Mesenchymal stem cell (in vitro differentiated cells and primary cell): ENCODE results near the gene DBNDD1.

Experiments
- DNase-seq: peaks from one replicate; pipeline ENCODE4 v3.0.0-alpha.2; 2013
- H2AFZ ChIP-seq: one replicate; pipeline ENCODE4 v1.6.1; 2013; ENCODE audit warnings: low read depth, mild to moderate bottlenecking, control low read depth, inconsistent platforms, low read length, moderate library complexity
- H2AK5ac ChIP-seq: 2 replicates; pipeline ENCODE4 v1.6.1; 2013; ENCODE audit warnings: low read length, moderate library complexity, mild to moderate bottlenecking, inconsistent platforms; ENCODE audit not compliant: severe bottlenecking
- H2BK120ac ChIP-seq: one replicate; pipeline ENCODE4 v1.6.1; 2013; ENCODE audit warnings: low read depth, mild to moderate bottlenecking, inconsistent platforms, low read length, moderate library complexity
- H2BK12ac ChIP-seq, 2 experiments: one replicate each; pipeline ENCODE4 v1.6.1; 2013; ENCODE audit warnings: inconsistent platforms in 2 of 2, low read length in 2 of 2, mild to moderate bottlenecking in 2 of 2, moderate library complexity in 2 of 2, control low read depth in 1 of 2
- H2BK15ac ChIP-seq: one replicate; pipeline ENCODE4 v1.6.1; 2013; ENCODE audit warnings: mild to moderate bottlenecking, low read depth, inconsistent platforms; ENCODE audit not compliant: poor library complexity, severe bottlenecking
- H2BK5ac ChIP-seq: 2 replicates; pipeline ENCODE4 v1.6.1; 2013; ENCODE audit warnings: low read depth, mild to moderate bottlenecking, low read length, control low read depth, inconsistent platforms; ENCODE audit not compliant: poor library complexity, severe bottlenecking
- H3K14ac ChIP-seq, 2 experiments: one replicate each; pipeline ENCODE4 v1.6.1; 2013; ENCODE audit warnings: inconsistent platforms in 2 of 2, low read length in 2 of 2, control low read depth in 1 of 2, mild to moderate bottlenecking in 1 of 2, moderate library complexity in 1 of 2
- H3K18ac ChIP-seq, 2 experiments: one replicate each; pipeline ENCODE4 v1.6.1; 2013; ENCODE audit warnings: inconsistent platforms in 2 of 2, low read length in 2 of 2, control low read depth in 1 of 2, low read depth in 1 of 2, mild to moderate bottlenecking in 1 of 2
- H3K23ac ChIP-seq, 2 experiments: one replicate each; pipeline ENCODE4 v1.6.1; 2013; ENCODE audit warnings: inconsistent platforms in 2 of 2, low read length in 2 of 2, mild to moderate bottlenecking in 2 of 2, moderate library complexity in 2 of 2, control low read depth in 1 of 2
- H3K27ac ChIP-seq: 2 replicates; pipeline ENCODE4 v1.5.1; 2013; ENCODE audit warnings: mild to moderate bottlenecking, moderate library complexity, low read length, control low read depth, inconsistent platforms; ENCODE audit not compliant: poor library complexity, severe bottlenecking
- H3K27me3 ChIP-seq, 2 experiments: 2 replicates each; pipeline versions ENCODE4 v1.6.1 to v1.7.0; 2013; ENCODE audit warnings: low read length in 2 of 2, mild to moderate bottlenecking in 2 of 2, moderate library complexity in 2 of 2, control low read depth in 1 of 2, inconsistent platforms in 1 of 2; ENCODE audit not compliant: control insufficient read depth in 1 of 2, insufficient read depth in 1 of 2
- H3K36me3 ChIP-seq, 2 experiments: 2 replicates each; pipeline versions ENCODE4 v1.6.1 to v1.7.0; 2013; ENCODE audit warnings: low read length in 2 of 2, control low read depth in 1 of 2, inconsistent platforms in 1 of 2, low read depth in 1 of 2, mild to moderate bottlenecking in 1 of 2; ENCODE audit not compliant: insufficient read depth in 2 of 2, control insufficient read depth in 1 of 2
- H3K4ac ChIP-seq, 2 experiments: one replicate each; pipeline ENCODE4 v1.6.1; 2013; ENCODE audit warnings: inconsistent platforms in 2 of 2, low read length in 2 of 2, mild to moderate bottlenecking in 2 of 2, moderate library complexity in 2 of 2, control low read depth in 1 of 2, low read depth in 1 of 2
- H3K4me1 ChIP-seq: 2 replicates; pipeline ENCODE4 v1.6.1; 2013; ENCODE audit warnings: low read depth, low read length, control low read depth; ENCODE audit not compliant: control insufficient read depth, insufficient read depth
- H3K4me2 ChIP-seq: 2 replicates; pipeline ENCODE4 v1.6.1; 2013; ENCODE audit warnings: low read length, mild to moderate bottlenecking, inconsistent platforms; ENCODE audit not compliant: poor library complexity, severe bottlenecking
- H3K4me3 ChIP-seq, 2 experiments: 2 replicates each; pipeline versions ENCODE4 v1.5.1 to v1.7.0; 2013; ENCODE audit warnings: low read length in 2 of 2, mild to moderate bottlenecking in 2 of 2, control low read depth in 1 of 2, low read depth in 1 of 2; ENCODE audit not compliant: insufficient read depth in 1 of 2
- H3K79me1 ChIP-seq: replicated peaks from 2 replicates; pipeline ENCODE4 v1.6.1; 2013; ENCODE audit warnings: mild to moderate bottlenecking, control low read depth, low read length, inconsistent platforms; ENCODE audit not compliant: poor library complexity, severe bottlenecking
- H3K9ac ChIP-seq: 2 replicates; pipeline ENCODE4 v1.7.0; 2013; ENCODE audit warnings: mild to moderate bottlenecking, low read length, moderate library complexity
- H3K9me3 ChIP-seq: 2 replicates; pipeline ENCODE4 v1.7.0; 2013; ENCODE audit warnings: mild to moderate bottlenecking, low read length; ENCODE audit not compliant: control insufficient read depth
- H4K8ac ChIP-seq: one replicate; pipeline ENCODE4 v1.6.1; 2013; ENCODE audit warnings: inconsistent platforms, mild to moderate bottlenecking, low read length, moderate library complexity
- H4K91ac ChIP-seq: one replicate; pipeline ENCODE4 v1.6.1; 2013; ENCODE audit warnings: mild to moderate bottlenecking, low read length, inconsistent platforms
- WGBS: methylation state at CpG from one replicate; pipeline ENCODE4 v1.1.7; 2013; ENCODE audit warnings: mixed read lengths; 5-methylcytosine and 5-hydroxymethylcytosine counted together

Gene DBNDD1

GRCh38 chr16:89964201-89964600 is 55.1 kb downstream of the DBNDD1 start:
- Histone ChIP-seq H3K14ac (no peak overlapping the region), H3K79me1 (peaks cover 4% of the 10 kb centered on the region), H3K27me3 (no peaks in the 10 kb centered on the region), H4K8ac (no peak overlapping the region), H3K36me3 (peaks cover 44 to 68% of the 10 kb centered on the region in 2 experiments), H2BK15ac (no peak overlapping the region), H2BK120ac (no peak overlapping the region), H3K9me3 (no peaks in the 10 kb centered on the region), H3K4me2 (no peak overlapping the region), H3K4me3 (no peak overlapping the region), H2AK5ac (no peak overlapping the region), H3K23ac (no peak overlapping the region), H3K9ac (no peak overlapping the region), H3K18ac (no peak overlapping the region), H2BK5ac (no peak overlapping the region), H4K91ac (no peak overlapping the region), H3K27ac (no peak overlapping the region), H3K4me1 (peaks cover 2% of the 10 kb centered on the region), H2AFZ (no peak overlapping the region), H3K4ac (no peak overlapping the region), H2BK12ac (no peak overlapping the region)
- DNase-seq: no peak
- WGBS: 97% methylated on average over 25 of the region's 25 CpGs

DNA sequence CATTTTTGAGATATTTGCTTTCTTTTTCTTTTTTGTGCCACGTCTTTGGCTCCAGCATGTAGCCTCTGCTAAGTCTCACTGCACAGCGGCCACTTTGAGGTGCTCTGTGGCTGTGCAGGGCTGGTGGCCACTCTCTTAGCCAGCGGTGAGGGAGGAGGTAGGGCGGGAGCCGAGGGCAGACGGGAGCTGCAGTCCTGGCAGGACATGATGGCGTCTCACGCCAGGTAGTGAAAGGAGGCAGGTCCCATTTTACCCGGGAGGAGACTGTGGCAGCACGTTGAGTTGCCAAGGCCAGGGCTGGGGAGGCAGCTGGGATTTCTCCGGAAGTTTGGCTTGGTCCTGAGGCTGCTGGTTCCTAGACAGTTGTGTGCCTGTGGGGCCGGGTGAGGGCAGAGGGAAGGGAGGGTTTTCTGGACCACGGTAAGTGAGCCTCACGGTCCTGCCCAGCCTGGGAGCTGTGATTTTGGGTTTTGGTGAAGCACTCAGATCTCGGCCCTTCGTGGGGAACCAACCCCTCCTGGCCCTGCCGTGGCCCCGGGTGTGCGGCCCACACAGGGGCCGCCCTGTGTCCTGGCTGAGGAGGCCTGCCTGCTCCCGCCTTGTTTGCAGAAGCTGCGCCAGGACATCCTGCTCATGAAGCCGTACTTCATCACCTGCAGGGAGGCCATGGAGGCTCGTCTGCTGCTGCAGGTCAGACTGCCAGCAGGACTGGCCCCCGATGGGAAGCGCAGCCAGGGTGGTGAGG is 56.3 kb downstream of the DBNDD1 start:
- Histone ChIP-seq H3K79me1 (peaks cover 9% of the 10 kb centered on the region), H2BK120ac (no peak overlapping the region), H3K4me1 (peaks cover 2% of the 10 kb centered on the region), H3K4ac (no peak overlapping the region), H4K91ac (no peak overlapping the region), H2BK15ac (no peak overlapping the region), H3K4me3 (no peak overlapping the region), H2BK5ac (no peak overlapping the region), H2AK5ac (no peak overlapping the region), H3K27ac (no peak overlapping the region), H4K8ac (no peak overlapping the region), H3K27me3 (no peaks in the 10 kb centered on the region), H3K9me3 (no peaks in the 10 kb centered on the region), H3K23ac (no peak overlapping the region), H2BK12ac (no peak overlapping the region), H3K14ac (no peak overlapping the region), H3K18ac (no peak overlapping the region), H3K4me2 (no peak overlapping the region), H3K36me3 (peaks cover 50 to 79% of the 10 kb centered on the region in 2 experiments), H3K9ac (no peak overlapping the region), H2AFZ (no peak overlapping the region)
- DNase-seq: no peak
- 95% methylated on average over 26 of the region's 26 CpGs for WGBS

GRCh38 chr16:89961920-89962319 is 57.3 kb downstream of the DBNDD1 start:
- Histone ChIP-seq H2AK5ac (no peak overlapping the region), H2BK5ac (no peak overlapping the region), H2BK120ac (no peak overlapping the region), H4K8ac (no peak overlapping the region), H2BK12ac (no peak overlapping the region), H3K4me3 (no peak overlapping the region), H3K27me3 (no peaks in the 10 kb centered on the region), H3K79me1 (peaks cover 9% of the 10 kb centered on the region), H4K91ac (no peak overlapping the region), H3K4me2 (no peak overlapping the region), H3K4ac (no peak overlapping the region), H3K23ac (no peak overlapping the region), H3K14ac (no peak overlapping the region), H3K36me3 (peaks cover 52 to 85% of the 10 kb centered on the region in 2 experiments), H2AFZ (no peak overlapping the region), H3K27ac (no peak overlapping the region), H2BK15ac (no peak overlapping the region), H3K4me1 (peaks cover under 1% of the 10 kb centered on the region), H3K9ac (no peak overlapping the region), H3K18ac (no peak overlapping the region), H3K9me3 (no peaks in the 10 kb centered on the region)
- over 99% methylated on average over 23 of the region's 23 CpGs for WGBS
- DNase-seq: no peak

GRCh38 chr16:89960966-89961365 is 58.3 kb downstream of the DBNDD1 start:
- no peak overlapping the region for H2BK15ac ChIP-seq
- H2AK5ac ChIP-seq: no peak overlapping the region
- H4K8ac ChIP-seq: no peak overlapping the region
- no peak overlapping the region for H3K23ac ChIP-seq
- no peak overlapping the region for H3K14ac ChIP-seq
- peaks cover 13% of the 10 kb centered on the region for H3K79me1 ChIP-seq
- no peaks in the 10 kb centered on the region for H3K27me3 ChIP-seq
- no peak overlapping the region for H3K9ac ChIP-seq
- no peak overlapping the region for H4K91ac ChIP-seq
- H3K4me1 ChIP-seq: no peaks in the 10 kb centered on the region
- H3K18ac ChIP-seq: no peak overlapping the region
- H2BK5ac ChIP-seq: no peak overlapping the region
- no peak overlapping the region for H3K4me3 ChIP-seq
- no peak overlapping the region for H2AFZ ChIP-seq
- no peak overlapping the region for H2BK120ac ChIP-seq
- no peaks in the 10 kb centered on the region for H3K9me3 ChIP-seq
- H3K36me3 ChIP-seq: peaks cover 52 to 82% of the 10 kb centered on the region in 2 experiments
- H3K4me2 ChIP-seq: no peak overlapping the region
- DNase-seq: no peak
- no peak overlapping the region for H3K4ac ChIP-seq
- H2BK12ac ChIP-seq: no peak overlapping the region
- no peak overlapping the region for H3K27ac ChIP-seq
- 98% methylated on average over 13 of the region's 13 CpGs for WGBS
